Measurements from ENCODE around the gene STX2. TPM values are rescaled to one million over a fixed set of nuclear protein-coding genes. Genes with fewer than 3 reads are reported as not detected.
"Not testable (repeated sequence)": the region's sequence is repeated elsewhere in the genome, so short reads cannot be mapped to it uniquely, and the experiment has no call there.

The STX2 gene
- 10 to 100 TPM; 18.2 to 20.2 TPM for total RNA-seq
- 32.8 TPM for polyA plus RNA-seq (2013, experiment 1 of 2)
- polyA plus RNA-seq (2013, experiment 2 of 2), result 31.3 TPM
- long read RNA-seq, experiment 1, partial matches to known transcripts, result 0 of 2 reads
- long read RNA-seq, experiment 1, other reads (novel, unspliced or antisense), result 2 of 2 reads
- long read RNA-seq, experiment 2, transcript STX2-203 (11 exons, 2,151 nt), result major isoform, 34 of 49 reads
- long read RNA-seq, experiment 2, transcript STX2-201 (10 exons, 3,331 nt), result minor isoform, 5 of 49 reads
- long read RNA-seq, experiment 2, partial matches to known transcripts, result 3 of 49 reads
- long read RNA-seq, experiment 2, other reads (novel, unspliced or antisense), result 7 of 49 reads
- long read RNA-seq, experiment 3, partial matches to known transcripts, result 0 of 1 reads
- long read RNA-seq, experiment 3, other reads (novel, unspliced or antisense), result 0 of 1 reads
- long read RNA-seq, experiment 4, result 0 reads

GRCh38 chr12:130838951-130839769 lies at the start of gene STX2:
Gene STX2, minus strand, starts transcription at chr12:130839250. Its CDS starts 151 bp downstream, at chr12:130839099.
- peak; percentile 97 for DNase-seq
- Histone ChIP-seq H3K27me3 (ENCODE audit: control insufficient read depth, insufficient read depth, low read length, poor library complexity, severe bottlenecking) (no peaks in the 10 kb centered on the region), H3K36me3 (ENCODE audit: control insufficient read depth, insufficient read depth, low read length) (no peaks in the 10 kb centered on the region), H3K4me1 (ENCODE audit: control insufficient read depth, insufficient read depth, low read length) (peaks cover 3% of the 10 kb centered on the region), H3K4me3 (ENCODE audit: low read length) (peak within 1 kb of the TSS; percentile 91), H3K9me3 (ENCODE audit: control insufficient read depth, low read length) (no peaks in the 10 kb centered on the region), H3K9ac (ENCODE audit: extremely low read depth, low read length, poor library complexity, severe bottlenecking) (peak within 1 kb of the TSS; percentile 20), H3K27ac (ENCODE audit: low read depth, low read length) (no peak within 1 kb of the TSS)
- Mint-ChIP-seq H3K4me1 (peaks cover 16% of the 10 kb centered on the region), H3K9me3 (peaks cover 21% of the 10 kb centered on the region), H3K36me3 (ENCODE audit: low read depth) (peaks cover 6% of the 10 kb centered on the region), H3K27ac (no peak within 1 kb of the TSS), H3K27me3 (ENCODE audit: insufficient read depth) (peaks cover 27% of the 10 kb centered on the region), H3K4me3 (peak within 1 kb of the TSS; percentile 69)
- peak; percentile 12 for TF ChIP-seq CTCF (conservative IDR thresholded peaks at IDR 0.05)
- WGBS, 2 experiments (ENCODE audit: insufficient coverage in 1 of 2, insufficient read length in 1 of 2), result 4 to 17% methylated on average over 16 to 79 of the region's 79 CpGs

- DNase-seq; H3K27ac ChIP-seq (ENCODE audit: low read depth, low read length); H3K27me3 ChIP-seq (ENCODE audit: control insufficient read depth, insufficient read depth, low read length, poor library complexity, severe bottlenecking); H3K4me1 ChIP-seq (ENCODE audit: control insufficient read depth, insufficient read depth, low read length); H3K4me1 Mint-ChIP-seq; H3K9me3 ChIP-seq (ENCODE audit: control insufficient read depth, low read length); H3K27me3 Mint-ChIP-seq (ENCODE audit: insufficient read depth); H3K4me3 ChIP-seq (ENCODE audit: low read length); H3K9me3 Mint-ChIP-seq; H3K9ac ChIP-seq (ENCODE audit: extremely low read depth, low read length, poor library complexity, severe bottlenecking); H3K36me3 ChIP-seq (ENCODE audit: control insufficient read depth, insufficient read depth, low read length); H3K4me3 Mint-ChIP-seq; H3K36me3 Mint-ChIP-seq (ENCODE audit: low read depth); H3K27ac Mint-ChIP-seq: not testable (repeated sequence)
- 94 to 100% methylated on average over 2 to 6 of the region's 17 CpGs for WGBS, 2 experiments (ENCODE audit: insufficient coverage in 1 of 2, insufficient read length in 1 of 2)
These were observed 48.1 kb upstream of the STX2 start for GRCh38 chr12:130887190-130887589.

- no peak overlapping the region for H3K4me3 Mint-ChIP-seq
- Histone ChIP-seq H3K9me3 (ENCODE audit: control insufficient read depth, low read length) (no peaks in the 10 kb centered on the region), H3K36me3 (ENCODE audit: control insufficient read depth, insufficient read depth, low read length) (peaks cover 12% of the 10 kb centered on the region), H3K4me3 (ENCODE audit: low read length) (no peak overlapping the region), H3K4me1 (ENCODE audit: control insufficient read depth, insufficient read depth, low read length) (no peaks in the 10 kb centered on the region), H3K27me3 (ENCODE audit: control insufficient read depth, insufficient read depth, low read length, poor library complexity, severe bottlenecking) (no peaks in the 10 kb centered on the region), H3K9ac (ENCODE audit: extremely low read depth, low read length, poor library complexity, severe bottlenecking) (no peak overlapping the region), H3K27ac (ENCODE audit: low read depth, low read length) (no peak overlapping the region)
- no peak overlapping the region for H3K27ac Mint-ChIP-seq
- no peak for DNase-seq
- 83 to 85% methylated on average over 1 of the region's 1 CpG for WGBS, 2 experiments (ENCODE audit: insufficient coverage in 1 of 2, insufficient read length in 1 of 2)
- peaks cover 15% of the 10 kb centered on the region for H3K4me1 Mint-ChIP-seq
- no peaks in the 10 kb centered on the region for H3K27me3 Mint-ChIP-seq (ENCODE audit: insufficient read depth)
- no peak for TF ChIP-seq CTCF (conservative IDR thresholded peaks at IDR 0.05)
- H3K36me3 Mint-ChIP-seq (ENCODE audit: low read depth), result peaks cover 4% of the 10 kb centered on the region
- no peaks in the 10 kb centered on the region for H3K9me3 Mint-ChIP-seq
These were observed 42.5 kb upstream of the STX2 start for GRCh38 chr12:130881548-130881947.

All from endodermal cell (in vitro differentiated cells).